Measurements from ENCODE around the gene CACNG8. TPM values are rescaled to one million over a fixed set of nuclear protein-coding genes. Genes with fewer than 3 reads are reported as not detected.
A peak's percentile ranks its signal among the peaks of the same experiment; 100 is the strongest.

Gene CACNG8
- total RNA-seq, 4 donors from 2014 or later: 0.02 to 0.10 (median 0.05) TPM

- Histone ChIP-seq H3K27ac (peak within 1 kb of the TSS; percentile 92 to 98 (median 96)), H3K4me3 (peak within 1 kb of the TSS; percentile 58 to 77 (median 74)), H3K9me3 (no peaks in the 10 kb centered on the region), H3K36me3 (no peaks in the 10 kb centered on the region), H3K4me1 (peaks cover 24 to 31% of the 10 kb centered on the region in 2 donors), H3K27me3 (no peaks in the 10 kb centered on the region)
- TF ChIP-seq POLR2A (IDR thresholded peaks at IDR 0.05) (peak; percentile 49 to 56), CTCF (IDR thresholded peaks at IDR 0.05 in 4 of 5, conservative IDR thresholded peaks at IDR 0.05 in 1 of 5) (no peak)
- intact Hi-C loops (cut with DNase I; ENCODE audit: low total_unique reads) (no loop called here), in situ Hi-C loops (cut with MboI; ENCODE audit: low sequenced_read_pairs in 4 of 4) (no loop called here)
- peak; percentile 71 to 86 for ATAC-seq
- peak; percentile 53 to 88 for DNase-seq
Observed at GRCh38 chr19:53991224-53992113, 28.7 kb downstream of the CACNG8 start, which contains the start of gene CACNG6. TSS of gene CACNG6 (plus strand) at chr19:53991637. CDS start at chr19:53992878, 1,241 bp downstream.

GRCh38 chr19:53992211-53992610 is 29.5 kb downstream of the CACNG8 start:
- Histone ChIP-seq H3K36me3 (no peaks in the 10 kb centered on the region), H3K4me3 (peak overlapping the region; percentile 58 to 77 (median 74)), H3K27ac (peak overlapping the region; percentile 92 to 98 (median 96)), H3K9me3 (no peaks in the 10 kb centered on the region), H3K4me1 (peaks cover 24 to 31% of the 10 kb centered on the region in 2 donors), H3K27me3 (no peaks in the 10 kb centered on the region)
- in situ Hi-C loops (cut with MboI; ENCODE audit: low sequenced_read_pairs in 4 of 4): no loop called here
- DNase-seq (no peak), ATAC-seq (no peak)
- TF ChIP-seq CTCF (IDR thresholded peaks at IDR 0.05 in 4 of 5, conservative IDR thresholded peaks at IDR 0.05 in 1 of 5) (no peak), POLR2A (IDR thresholded peaks at IDR 0.05) (no peak)
- intact Hi-C loops (cut with DNase I; ENCODE audit: low total_unique reads): no loop called here

- no peak for TF ChIP-seq CTCF (IDR thresholded peaks at IDR 0.05 in 4 of 5, conservative IDR thresholded peaks at IDR 0.05 in 1 of 5)
- TF ChIP-seq POLR2A (IDR thresholded peaks at IDR 0.05): no peak
- no peaks in the 10 kb centered on the region for H3K36me3 ChIP-seq
- peak overlapping the region; percentile 92 to 98 (median 96) for H3K27ac ChIP-seq
- no peaks in the 10 kb centered on the region for H3K9me3 ChIP-seq
- ATAC-seq (no peak), DNase-seq (peak in 1 of 2 donors; percentile 29)
- H3K4me1 ChIP-seq: peaks cover 24 to 31% of the 10 kb centered on the region in 2 donors
- peak overlapping the region; percentile 58 to 77 (median 74) for H3K4me3 ChIP-seq
- intact Hi-C loops (cut with DNase I; ENCODE audit: low total_unique reads) (no loop called here), in situ Hi-C loops (cut with MboI; ENCODE audit: low sequenced_read_pairs in 4 of 4) (no loop called here)
- no peaks in the 10 kb centered on the region for H3K27me3 ChIP-seq
Observed at GRCh38 chr19:53992815-53993214, 30.1 kb downstream of the CACNG8 start.

- Histone ChIP-seq H3K4me1 (peaks cover 24 to 31% of the 10 kb centered on the region in 2 donors), H3K27me3 (no peaks in the 10 kb centered on the region), H3K4me3 (peak overlapping the region; percentile 43 to 77 (median 68)), H3K36me3 (no peaks in the 10 kb centered on the region), H3K27ac (peak overlapping the region; percentile 92 to 98 (median 96)), H3K9me3 (no peaks in the 10 kb centered on the region)
- in situ Hi-C loops (cut with MboI; ENCODE audit: low sequenced_read_pairs in 4 of 4): no loop called here
- DNase-seq (no peak), ATAC-seq (no peak)
- intact Hi-C loops (cut with DNase I; ENCODE audit: low total_unique reads): no loop called here
- TF ChIP-seq CTCF (IDR thresholded peaks at IDR 0.05 in 4 of 5, conservative IDR thresholded peaks at IDR 0.05 in 1 of 5) (no peak), POLR2A (IDR thresholded peaks at IDR 0.05) (no peak)
Observed at GRCh38 chr19:53993448-53993847, 30.7 kb downstream of the CACNG8 start.

Measured in gastrocnemius medialis (tissue), 4 donors.